ENCODE results near the gene UBE2V1. TPM values are rescaled to one million over a fixed set of nuclear protein-coding genes. Genes with fewer than 3 reads are reported as not detected.

UBE2V1 gene
- total RNA-seq: 27.3 and 47.8 TPM in 2 replicates

DNA sequence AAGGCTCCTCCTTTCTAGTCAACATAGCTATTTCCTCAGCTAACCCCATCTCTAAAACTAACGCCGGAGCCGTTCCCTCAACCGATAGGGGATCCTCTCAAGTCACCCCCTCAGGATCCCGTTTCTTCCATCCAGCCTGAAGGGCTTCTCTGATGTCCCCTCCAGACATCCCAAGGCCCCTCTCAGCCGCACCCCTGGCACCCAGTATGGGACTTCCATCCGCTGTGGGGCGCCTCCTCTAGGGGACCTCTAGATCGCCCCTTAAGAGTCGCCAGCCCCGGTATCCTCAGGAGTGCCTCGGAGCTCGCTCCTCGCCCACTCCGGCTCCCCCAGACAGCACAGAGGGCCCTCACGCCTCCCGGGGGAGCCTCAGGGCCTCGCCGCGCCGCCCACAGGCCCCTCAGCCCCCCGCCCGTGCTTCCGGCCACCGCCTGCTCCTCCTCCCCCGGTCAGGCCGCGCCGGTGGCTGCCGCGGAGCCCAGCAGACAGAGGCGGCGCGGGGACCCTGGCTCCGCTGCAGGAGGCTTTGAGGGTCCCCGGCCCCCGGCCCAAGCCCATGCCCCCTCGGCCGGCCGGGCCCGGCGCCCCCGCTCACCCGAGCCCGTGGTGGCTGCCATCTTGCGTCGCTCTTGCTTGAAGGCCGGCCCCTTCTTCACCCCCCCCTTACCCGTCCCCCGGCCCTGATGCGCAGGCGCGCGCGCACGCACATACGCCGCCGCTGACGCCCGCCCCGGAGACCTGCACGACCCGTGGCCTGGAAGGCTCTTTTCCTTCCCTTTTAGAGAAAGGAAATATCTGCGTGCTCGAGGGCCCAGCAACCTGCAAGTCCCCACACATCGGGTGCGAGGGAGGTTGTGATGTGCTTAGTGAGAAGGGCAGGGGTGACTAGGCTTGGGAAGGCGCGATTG lies at the start of gene UBE2V1:
UBE2V1 (minus strand) TSS at position 639 of the 908 bp plus-strand sequence; CDS start at position 617, 22 bp downstream.

DNA sequence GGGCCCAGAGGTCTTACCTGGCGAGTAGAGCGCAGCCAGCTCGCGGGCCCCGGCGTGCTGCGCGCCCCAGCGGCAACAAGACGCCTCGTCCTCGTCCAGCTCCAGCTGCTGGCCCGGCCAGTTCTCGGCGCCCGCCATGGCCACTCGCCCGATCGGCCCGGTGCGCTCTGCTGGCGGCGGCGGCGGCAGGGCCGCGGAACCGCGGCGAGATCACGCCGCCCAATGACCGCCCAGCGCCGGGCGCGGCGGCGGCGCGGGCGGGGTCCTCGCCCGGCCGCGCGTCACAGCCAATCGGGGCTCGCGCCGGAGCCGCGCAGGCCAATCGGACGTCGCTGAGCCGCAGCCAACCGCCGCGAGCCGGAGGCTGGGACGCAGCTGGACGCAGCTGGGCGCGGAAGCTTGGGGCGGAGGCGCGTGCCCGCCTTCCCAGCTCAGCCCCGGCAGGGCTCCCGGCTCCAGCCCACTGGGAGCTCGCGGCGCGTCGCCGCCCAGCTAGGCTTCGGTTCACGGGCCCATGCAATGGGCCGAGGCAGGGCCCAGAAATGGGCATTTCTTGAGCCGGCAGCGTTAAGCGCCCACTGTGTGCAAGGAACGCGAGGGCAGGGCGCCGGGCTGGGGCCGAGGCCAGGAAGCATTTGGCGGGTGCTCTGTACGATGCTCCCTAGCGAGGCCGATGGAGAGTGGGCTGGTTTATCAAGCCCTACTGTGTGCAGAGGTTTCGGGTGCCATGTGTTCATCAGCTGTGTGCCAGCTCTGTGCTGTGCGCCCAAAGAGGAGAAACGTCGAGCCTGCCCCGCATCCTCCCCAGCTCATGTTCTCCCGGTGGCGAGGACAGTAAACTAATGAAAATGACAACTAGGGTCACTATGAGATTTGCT lies 40.8 kb upstream of the UBE2V1 start, which contains the start of gene PEDS1:
PEDS1 (minus strand) TSS at position 224 of the 878 bp plus-strand sequence; CDS start at position 138, 86 bp downstream.

Other genes starting within 250 kb of the UBE2V1 start
- gene SPATA2, start 197.6 kb downstream of the UBE2V1 start, total RNA-seq: 1.7 and 4.4 TPM in 2 replicates
- gene RNF114, start 176.8 kb downstream of the UBE2V1 start, total RNA-seq: 34.5 and 51.9 TPM in 2 replicates
- gene SNAI1, start 130.2 kb downstream of the UBE2V1 start, total RNA-seq: 0.07 TPM in 1 of 2 replicates, not detected in the other
- 14.7 and 43.1 TPM in 2 replicates for gene PEDS1, start 40.6 kb upstream of the UBE2V1 start, total RNA-seq
- 106 and 138 TPM in 2 replicates for gene CEBPB, start 77.7 kb upstream of the UBE2V1 start, total RNA-seq

Data from nasal cavity respiratory epithelium epithelial cell of viscerocranial mucosa (primary cell).